MCF 10A (cell line): ENCODE results near the gene TMEM18. TPM values are rescaled to one million over a fixed set of nuclear protein-coding genes. Genes with fewer than 3 reads are reported as not detected.
A peak's percentile ranks its signal among the peaks of the same experiment; 100 is the strongest.

Experiments used
- BruUV-seq: library from RNA; stranded (reverse); fragments of 400-500 nt; replicated peaks from 2 replicates; lab custom pipeline; 2021; lab: Mats Ljungman, UMichigan
- CTCF ChIA-PET: fragments of 300-600 bp; sonication (Branson Sonifier 250); formaldehyde crosslinking; extraction: SDS; loops from one replicate; lab custom pipeline; 2021; ENCODE audit warnings: antibody characterized with exemption, inconsistent platforms; lab: Yijun Ruan, JAX
- POLR2A ChIA-PET: fragments of 300-600, 350-650 bp; sonication (Branson Sonifier 250); formaldehyde crosslinking; extraction: SDS; loops from one replicate; lab custom pipeline; 2020; ENCODE audit warnings: antibody characterized with exemption, inconsistent platforms; lab: Yijun Ruan, JAX
- DNase-seq: peaks from one replicate; pipeline ENCODE4 v3.0.0-alpha.2; 2018; ENCODE audit not compliant: unreplicated experiment
- H3K27ac Mint-ChIP-seq: one replicate; pipeline ENCODE4 v1.8.0; 2022; ENCODE audit warnings: mild to moderate bottlenecking, low read depth, mixed read lengths; ENCODE audit not compliant: unreplicated experiment
- H3K27me3 Mint-ChIP-seq: one replicate; pipeline ENCODE4 v1.8.0; 2022; ENCODE audit warnings: mixed read lengths; ENCODE audit not compliant: insufficient read depth, unreplicated experiment
- H3K36me3 Mint-ChIP-seq: one replicate; pipeline ENCODE4 v1.8.0; 2022; ENCODE audit warnings: mild to moderate bottlenecking, moderate library complexity, mixed read lengths; ENCODE audit not compliant: insufficient read depth, unreplicated experiment
- H3K4me1 Mint-ChIP-seq: one replicate; pipeline ENCODE4 v1.8.0; 2022; ENCODE audit warnings: mixed read lengths; ENCODE audit not compliant: insufficient read depth, unreplicated experiment
- H3K4me3 Mint-ChIP-seq: one replicate; pipeline ENCODE4 v1.8.0; 2022; ENCODE audit warnings: mild to moderate bottlenecking, moderate library complexity, mixed read lengths; ENCODE audit not compliant: unreplicated experiment
- H3K9me3 Mint-ChIP-seq: one replicate; pipeline ENCODE4 v1.8.0; 2022; ENCODE audit warnings: mixed read lengths; ENCODE audit not compliant: unreplicated experiment
- intact Hi-C: fragments of 100-400 bp; cut with micrococcal nuclease; formaldehyde crosslinking; loops from 2 replicates; pipeline ENCODE4 v1.14.1; 2022
- total RNA-seq: library from RNA; stranded (reverse); gene quantifications from 2 replicates; pipeline ENCODE4 v1.2.3, GENCODE V29; 2022
- TF ChIP-seq, protein P1 (sequence below): fragments of 200-600 bp; IDR thresholded peaks from one replicate; pipeline ENCODE4 v1.8.0; 2022; ENCODE audit warnings: antibody characterized with exemption, mild to moderate bottlenecking; ENCODE audit not compliant: unreplicated experiment

The TMEM18 gene
- total RNA-seq, 1 experiment from 2014 or later: 25.1 TPM

DNA sequence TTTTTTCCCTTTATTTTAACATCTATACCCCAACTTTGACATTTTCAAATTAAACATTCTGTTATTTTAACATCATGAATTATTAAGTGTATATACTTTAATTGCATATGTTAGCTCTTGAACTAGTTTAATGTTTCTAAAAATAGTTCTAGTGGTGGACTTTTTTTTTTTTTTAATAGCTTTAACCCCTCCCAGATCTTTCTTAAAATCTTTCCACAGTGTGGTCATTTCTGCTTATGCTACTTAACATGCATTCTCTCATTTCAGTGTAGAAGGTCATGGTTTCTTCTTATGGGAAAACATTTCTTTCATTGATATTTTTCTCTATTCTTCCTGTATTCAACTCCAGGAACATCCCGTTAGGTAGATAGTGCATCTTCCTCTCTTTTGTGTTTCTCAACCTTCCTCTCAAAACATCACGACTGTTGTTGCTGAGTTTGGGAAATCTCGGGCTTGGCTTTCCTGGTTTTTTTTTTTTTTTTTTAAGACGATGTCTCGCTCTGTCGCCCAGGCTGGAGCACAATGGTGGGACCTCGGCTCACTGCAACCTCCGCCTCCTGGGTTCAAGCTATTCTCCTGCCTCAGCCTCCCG is 849 bp upstream of the TMEM18 start:
- TF ChIP-seq, protein P1, sequence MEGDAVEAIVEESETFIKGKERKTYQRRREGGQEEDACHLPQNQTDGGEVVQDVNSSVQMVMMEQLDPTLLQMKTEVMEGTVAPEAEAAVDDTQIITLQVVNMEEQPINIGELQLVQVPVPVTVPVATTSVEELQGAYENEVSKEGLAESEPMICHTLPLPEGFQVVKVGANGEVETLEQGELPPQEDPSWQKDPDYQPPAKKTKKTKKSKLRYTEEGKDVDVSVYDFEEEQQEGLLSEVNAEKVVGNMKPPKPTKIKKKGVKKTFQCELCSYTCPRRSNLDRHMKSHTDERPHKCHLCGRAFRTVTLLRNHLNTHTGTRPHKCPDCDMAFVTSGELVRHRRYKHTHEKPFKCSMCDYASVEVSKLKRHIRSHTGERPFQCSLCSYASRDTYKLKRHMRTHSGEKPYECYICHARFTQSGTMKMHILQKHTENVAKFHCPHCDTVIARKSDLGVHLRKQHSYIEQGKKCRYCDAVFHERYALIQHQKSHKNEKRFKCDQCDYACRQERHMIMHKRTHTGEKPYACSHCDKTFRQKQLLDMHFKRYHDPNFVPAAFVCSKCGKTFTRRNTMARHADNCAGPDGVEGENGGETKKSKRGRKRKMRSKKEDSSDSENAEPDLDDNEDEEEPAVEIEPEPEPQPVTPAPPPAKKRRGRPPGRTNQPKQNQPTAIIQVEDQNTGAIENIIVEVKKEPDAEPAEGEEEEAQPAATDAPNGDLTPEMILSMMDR: no peak
- Mint-ChIP-seq H3K27ac (peak overlapping the region; percentile 97), H3K4me3 (peak overlapping the region; percentile 83), H3K9me3 (no peaks in the 10 kb centered on the region), H3K27me3 (no peaks in the 10 kb centered on the region), H3K4me1 (peaks cover 31% of the 10 kb centered on the region), H3K36me3 (peaks cover 18% of the 10 kb centered on the region)
- no peak for DNase-seq
- ChIA-PET POLR2A (interaction anchor here (0.7 to 2.3 kb wide), 2 partner anchors 62 to 644 kb away, joined by 3 to 7 read pairs; no protein-coding TSS in a partner anchor), CTCF (no interaction called here)
- intact Hi-C loops: no loop called here
- BruUV-seq: no TSS peak

DNA sequence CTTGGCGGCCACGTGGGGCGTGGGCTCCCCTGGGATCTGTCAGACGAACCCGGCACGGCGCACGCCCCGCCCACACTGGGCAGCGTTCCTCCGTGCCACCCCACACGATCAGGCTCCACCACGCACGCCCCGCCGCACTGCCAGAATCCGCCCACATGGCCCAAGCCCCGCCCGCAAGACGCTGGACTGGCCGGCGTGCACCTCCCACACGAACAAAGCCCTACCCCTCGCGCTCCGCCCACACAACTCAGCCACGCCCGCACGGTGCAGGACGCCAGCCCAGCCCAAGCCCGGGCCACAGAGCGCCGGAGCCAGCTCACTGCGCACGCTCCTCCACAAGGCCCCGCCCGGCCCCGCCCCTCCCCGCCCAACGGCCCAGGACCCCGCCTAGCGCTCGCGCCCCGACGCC is 555 bp downstream of the TMEM18 start:
- peaks cover 31% of the 10 kb centered on the region for H3K4me1 Mint-ChIP-seq
- intact Hi-C loops: no loop called here

DNA sequence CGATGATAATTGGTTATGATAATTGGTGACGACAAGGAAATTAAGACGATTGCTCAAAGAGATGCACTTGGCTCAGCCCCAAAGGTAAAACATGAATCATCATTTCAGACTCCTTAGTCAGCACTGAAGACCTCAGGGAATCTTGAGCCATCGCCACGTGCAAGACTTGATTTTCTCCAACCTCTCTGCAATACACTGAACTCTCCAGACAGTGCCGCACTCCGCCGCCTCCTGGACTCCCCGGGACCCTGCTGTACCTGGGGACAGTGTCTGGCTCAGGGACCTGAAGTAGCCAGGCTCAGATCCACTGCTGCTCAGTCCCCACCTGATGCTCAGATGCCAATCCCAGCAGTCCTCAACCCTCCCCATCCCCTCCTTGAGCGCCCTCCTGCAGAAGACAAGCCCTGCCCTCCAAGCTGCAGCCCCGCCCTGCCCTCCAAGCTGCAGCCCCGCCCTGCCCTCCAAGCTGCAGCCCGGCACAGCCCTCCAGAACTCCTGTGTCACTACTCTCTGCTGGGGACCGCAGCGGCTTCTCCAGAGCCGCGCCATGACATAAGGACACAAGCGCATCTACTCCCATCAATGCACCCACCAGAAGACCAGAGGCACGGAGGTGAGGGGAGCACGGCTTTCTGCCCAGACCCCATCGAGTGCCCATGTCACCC is 1.1 kb downstream of the TMEM18 start:
- Mint-ChIP-seq H3K4me3 (peak overlapping the region; percentile 83), H3K4me1 (peaks cover 31% of the 10 kb centered on the region), H3K27ac (peak overlapping the region; percentile 97), H3K9me3 (no peaks in the 10 kb centered on the region), H3K27me3 (no peaks in the 10 kb centered on the region), H3K36me3 (peaks cover 23% of the 10 kb centered on the region)
- TF ChIP-seq, protein P1: peak; percentile 30
- ChIA-PET POLR2A (interaction anchor here (1.0 to 1.5 kb wide), 2 partner anchors 13 to 1056 kb away, joined by 4 read pairs; no protein-coding TSS in a partner anchor), CTCF (interaction anchor here (0.6 to 0.7 kb wide), 2 partner anchors 23 to 229 kb away, joined by 3 to 6 read pairs; no protein-coding TSS in a partner anchor)
- intact Hi-C loops: no loop called here
- BruUV-seq: no TSS peak
- DNase-seq: peak; percentile 89

More for the DNA sequence above, 555 bp downstream of the TMEM18 start:
- Mint-ChIP-seq H3K4me3 (peak overlapping the region; percentile 83), H3K27ac (peak overlapping the region; percentile 97), H3K27me3 (no peaks in the 10 kb centered on the region), H3K36me3 (peaks cover 23% of the 10 kb centered on the region), H3K9me3 (no peaks in the 10 kb centered on the region)
- CTCF ChIA-PET: interaction anchor here (0.6 to 0.7 kb wide), 3 partner anchors 23 to 246 kb away, joined by 3 to 6 read pairs (median 3); no protein-coding TSS in a partner anchor
- peak; percentile 97 for DNase-seq
- TF ChIP-seq, protein P1: no peak
- no TSS peak for BruUV-seq
- POLR2A ChIA-PET: interaction anchor here (0.7 to 1.5 kb wide), 4 partner anchors 9 to 1055 kb away, joined by 3 to 5 read pairs (median 4); no protein-coding TSS in a partner anchor

DNA sequence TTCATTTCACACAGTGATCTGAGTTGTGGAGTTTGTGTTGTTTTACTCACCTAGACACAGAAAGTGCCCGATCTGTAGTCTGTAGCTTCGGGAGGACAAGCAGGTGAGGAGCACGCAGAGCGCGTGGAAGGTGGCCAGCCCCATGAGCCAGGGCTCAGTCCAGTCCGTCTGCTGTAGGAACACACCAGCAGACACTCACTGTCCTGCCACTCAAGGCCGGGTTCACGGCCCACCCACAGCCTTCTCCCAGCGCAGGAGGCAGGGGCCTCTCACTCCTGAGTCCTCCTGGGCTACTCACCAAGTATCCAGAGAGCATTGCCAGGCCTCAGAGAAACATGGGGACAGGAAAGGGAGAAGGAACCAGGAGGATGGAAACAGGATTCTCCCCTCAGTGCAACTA is 1.7 kb downstream of the TMEM18 start:
- no peaks in the 10 kb centered on the region for H3K27me3 Mint-ChIP-seq
- CTCF ChIA-PET: interaction anchor here (0.7 to 0.9 kb wide), 2 partner anchors 37 to 875 kb away, joined by 3 read pairs; no protein-coding TSS in a partner anchor
- H3K27ac Mint-ChIP-seq: peak overlapping the region; percentile 97
- DNase-seq: no peak
- intact Hi-C loops: no loop called here
- peak overlapping the region; percentile 83 for H3K4me3 Mint-ChIP-seq
- H3K36me3 Mint-ChIP-seq: peaks cover 23% of the 10 kb centered on the region
- POLR2A ChIA-PET: no interaction called here
- TF ChIP-seq, protein P1: no peak
- no peaks in the 10 kb centered on the region for H3K9me3 Mint-ChIP-seq
- peaks cover 31% of the 10 kb centered on the region for H3K4me1 Mint-ChIP-seq
- BruUV-seq: no TSS peak
